Epithelial cell of umbilical artery (primary cell): ENCODE data around the gene PALM3. TPM values are rescaled to one million over a fixed set of nuclear protein-coding genes. Genes with fewer than 3 reads are reported as not detected.

Source experiments
- total RNA-seq: library from RNA; depleted of rRNA; stranded (reverse); fragments of >200 nt; gene quantifications from 2 replicates; pipeline ENCODE4 v1.2.3, GENCODE V29; 2014

Gene PALM3
- 0.15 TPM in 1 of 2 replicates, not detected in the other for total RNA-seq

DNA sequence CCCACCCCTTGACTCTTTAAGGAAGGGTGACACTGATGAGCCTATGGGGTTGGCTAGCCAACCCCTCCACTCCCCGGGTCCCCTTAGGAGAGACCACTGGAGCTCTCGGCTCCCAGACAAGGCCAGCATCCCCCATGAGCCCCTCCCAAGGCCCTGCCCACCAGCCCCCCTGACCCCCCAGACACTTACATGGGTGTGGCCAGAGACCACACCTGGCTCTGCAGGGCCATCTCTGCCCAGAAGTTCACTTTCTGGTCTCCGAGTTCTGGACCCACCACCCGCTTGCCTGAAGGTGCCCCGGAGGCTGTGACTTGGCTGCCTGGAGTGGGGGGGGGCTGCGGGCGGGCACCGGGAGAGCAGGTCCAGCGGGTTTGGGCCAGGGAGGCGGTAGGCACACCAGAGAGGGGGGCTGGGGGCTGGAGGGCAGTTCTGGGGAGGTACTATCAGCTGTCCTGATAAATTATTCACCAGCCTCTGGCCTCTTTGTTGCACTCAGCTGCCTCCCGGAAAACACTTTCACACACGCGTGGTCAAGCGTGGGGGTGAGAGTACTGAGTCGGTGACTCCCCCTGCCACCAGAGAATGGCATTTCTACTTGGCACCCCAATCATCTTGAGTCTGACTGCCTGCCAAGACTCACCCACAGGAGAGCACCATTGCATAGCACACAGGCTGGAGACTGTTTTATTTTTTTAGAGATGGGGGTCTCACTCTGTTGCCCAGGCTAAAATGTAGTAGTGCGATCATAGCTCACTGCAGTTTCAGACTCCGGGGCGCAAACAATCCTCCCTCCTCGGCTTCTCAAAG lies at the start of gene PALM3:
Gene PALM3, minus strand, starts transcription at position 326 of the 807 bp plus-strand sequence. Its CDS starts 96 bp downstream, at position 230.

GRCh38 chr19:14090509-14091080 lies 28.7 kb upstream of the PALM3 start, which contains the start of gene SAMD1:
SAMD1 (minus strand) TSS chr19:14090751.

DNA sequence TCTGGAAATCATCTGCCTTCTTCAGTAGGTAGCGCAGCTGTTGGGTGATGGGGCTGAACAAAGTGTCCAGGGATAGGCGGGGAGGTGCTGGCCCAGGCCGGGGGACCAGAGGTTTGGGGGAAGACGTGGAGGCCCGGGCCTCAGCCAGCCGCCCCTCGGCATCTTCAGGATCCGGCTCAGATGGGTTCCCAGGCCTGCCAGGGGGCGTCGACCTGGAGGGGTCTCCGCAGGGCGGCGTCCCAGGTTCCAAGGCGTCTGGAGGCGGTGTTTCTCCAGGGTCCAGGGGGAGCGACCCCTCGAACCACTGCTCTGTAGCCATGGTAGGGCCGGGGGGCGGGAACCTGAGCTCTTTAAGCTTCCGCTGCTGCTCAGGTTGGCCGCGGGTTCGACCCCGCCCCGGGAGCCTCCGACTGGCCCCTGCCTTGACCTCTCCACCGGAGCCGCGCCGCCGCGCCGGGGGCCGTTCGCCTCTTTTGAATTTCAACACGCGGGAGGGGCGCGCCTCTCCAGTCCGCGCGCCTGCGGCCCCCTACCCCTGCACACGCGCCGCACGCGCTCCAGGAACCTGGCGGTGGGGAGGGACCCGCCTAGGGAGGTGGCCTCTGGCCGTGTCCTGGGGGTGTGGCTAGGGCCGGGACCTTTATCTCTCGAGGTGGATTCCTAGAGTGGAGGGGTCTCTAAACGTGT lies 23.6 kb upstream of the PALM3 start, which contains the start of gene C19orf67:
Gene C19orf67, minus strand, starts transcription at position 475 of the 687 bp plus-strand sequence. Its CDS starts 156 bp downstream, at position 319.

DNA sequence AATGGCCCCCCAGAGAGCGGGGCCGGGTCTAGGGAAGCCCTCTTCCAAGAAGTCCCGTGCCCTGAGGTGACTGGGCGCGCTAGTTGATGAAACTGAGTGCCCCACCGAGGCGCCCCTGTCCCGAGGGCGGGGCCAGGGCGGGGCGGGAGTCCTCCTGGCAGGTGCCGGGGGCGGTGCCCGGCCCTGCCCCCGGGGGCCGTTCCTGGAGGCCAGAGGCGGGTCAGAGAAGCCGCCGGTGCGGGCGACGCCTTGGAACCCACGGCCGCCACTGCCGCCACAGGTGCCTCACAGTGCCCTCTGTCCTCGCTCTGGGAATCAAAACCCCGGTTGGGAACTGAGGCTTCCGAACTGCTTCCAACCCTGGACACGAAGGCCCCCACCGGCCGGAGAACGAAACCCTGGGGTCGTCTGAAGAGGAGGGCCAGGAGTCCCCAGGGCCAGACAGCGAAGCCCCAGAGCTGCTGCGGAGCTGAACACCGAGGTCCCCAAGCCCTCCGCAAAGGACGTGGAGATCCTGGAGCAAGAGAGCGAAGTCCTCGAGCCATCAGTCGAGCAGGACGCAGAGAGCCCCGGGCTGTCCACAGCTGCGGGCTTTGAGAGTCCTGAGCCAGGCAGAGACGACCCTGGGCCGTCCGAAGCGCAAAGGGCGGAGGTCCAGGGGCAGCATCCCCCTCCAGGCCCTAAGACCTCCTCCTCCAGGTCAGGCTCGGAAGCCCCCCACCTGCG lies 10.8 kb upstream of the PALM3 start, which contains the start of gene MISP3:
Gene MISP3, plus strand, starts transcription at position 252 of the 726 bp plus-strand sequence. CDS start 524 bp downstream, outside the sequence.

DNA sequence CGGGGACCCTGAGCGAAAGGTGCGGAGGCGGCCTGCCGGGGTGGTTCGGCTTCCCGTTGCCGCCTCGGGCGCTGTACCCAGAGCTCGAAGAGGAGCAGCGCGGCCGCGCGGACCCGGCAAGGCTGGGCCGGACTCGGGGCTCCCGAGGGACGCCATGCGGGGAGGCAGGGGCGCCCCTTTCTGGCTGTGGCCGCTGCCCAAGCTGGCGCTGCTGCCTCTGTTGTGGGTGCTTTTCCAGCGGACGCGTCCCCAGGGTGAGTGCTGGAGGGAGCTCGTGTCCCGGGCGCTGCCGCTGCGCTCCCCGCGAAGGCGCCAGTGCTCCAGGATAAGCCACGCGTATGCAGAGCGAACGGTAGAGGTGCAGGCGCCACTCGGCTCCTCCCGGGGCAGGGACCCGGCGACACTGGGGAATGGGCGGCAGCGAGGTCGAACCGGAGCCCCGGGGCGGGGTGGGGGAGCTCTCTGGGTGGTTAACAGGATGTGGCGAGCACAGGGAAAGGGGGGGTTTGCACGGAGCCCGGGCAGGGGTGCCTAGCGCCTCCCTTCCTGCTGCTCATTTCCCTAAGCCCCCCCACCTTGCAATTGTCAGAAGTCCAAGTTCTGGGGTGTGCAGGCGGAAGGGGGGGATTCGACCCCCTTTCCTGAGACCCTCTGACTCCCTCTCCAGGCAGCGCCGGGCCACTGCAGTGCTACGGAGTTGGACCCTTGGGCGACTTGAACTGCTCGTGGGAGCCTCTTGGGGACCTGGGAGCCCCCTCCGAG lies 30.0 kb downstream of the PALM3 start, which contains the start of gene IL27RA:
Gene IL27RA, plus strand, starts transcription at position 44 of the 762 bp plus-strand sequence. Its CDS starts 111 bp downstream, at position 155.

GRCh38 chr19:14027856-14028450 lies 33.9 kb downstream of the PALM3 start, which contains the start of gene RLN3:
RLN3 (plus strand) TSS chr19:14028148; CDS start chr19:14028205, 57 bp downstream.

GRCh38 chr19:14006085-14006765 lies 55.7 kb downstream of the PALM3 start, which contains the start of gene RFX1:
RFX1 (minus strand) TSS chr19:14006320; CDS start chr19:13993843, 12,477 bp downstream.

Other genes with a start within 250 kb of the PALM3 start
- gene NANOS3, start 184.9 kb downstream of the PALM3 start, total RNA-seq: 1.2 TPM in 1 of 2 replicates, not detected in the other
- gene BRME1, start 156.0 kb downstream of the PALM3 start, total RNA-seq: 0.32 and 1.1 TPM in 2 replicates
- gene CC2D1A, start 155.9 kb downstream of the PALM3 start, total RNA-seq: 4.1 and 4.2 TPM in 2 replicates
- under 0.01 TPM in 1 of 2 replicates, not detected in the other for gene PODNL1, start 123.7 kb downstream of the PALM3 start, total RNA-seq
- 9.7 and 10.2 TPM in 2 replicates for gene DCAF15, start 109.6 kb downstream of the PALM3 start, total RNA-seq
- gene RFX1, start 55.8 kb downstream of the PALM3 start, total RNA-seq: 0.97 and 1.5 TPM in 2 replicates
- not detected in 2 replicates for gene RLN3, start 33.9 kb downstream of the PALM3 start, total RNA-seq
- 12.3 and 14.0 TPM in 2 replicates for gene IL27RA, start 30.3 kb downstream of the PALM3 start, total RNA-seq
- gene MISP3, start 10.7 kb upstream of the PALM3 start, total RNA-seq: 0.61 TPM in 1 of 2 replicates, not detected in the other
- not detected in 2 replicates for gene C19orf67, start 23.7 kb upstream of the PALM3 start, total RNA-seq
- 14.1 and 16.2 TPM in 2 replicates for gene SAMD1, start 28.7 kb upstream of the PALM3 start, total RNA-seq
- 24.5 and 35.4 TPM in 2 replicates for gene PRKACA, start 55.7 kb upstream of the PALM3 start, total RNA-seq
- gene ASF1B, start 74.5 kb upstream of the PALM3 start, total RNA-seq: 17.9 TPM in 2 replicates
- gene ADGRL1, start 144.1 kb upstream of the PALM3 start, total RNA-seq: 1.9 and 2.1 TPM in 2 replicates